HG03469 (cell line): ENCODE measurements around the gene SERTAD1.
"Not testable (repeated sequence)": the region's sequence is repeated elsewhere in the genome, so short reads cannot be mapped to it uniquely, and the experiment has no call there.

Source experiments
- ATAC-seq: cut with Tn5 transposase; IDR thresholded peaks from one replicate; pipeline ENCODE4 v1.9.1; 2021; ENCODE audit warnings: mild to moderate bottlenecking, moderate library complexity, moderate number of reproducible peaks; ENCODE audit not compliant: unreplicated experiment

The SERTAD1 gene, protein sequence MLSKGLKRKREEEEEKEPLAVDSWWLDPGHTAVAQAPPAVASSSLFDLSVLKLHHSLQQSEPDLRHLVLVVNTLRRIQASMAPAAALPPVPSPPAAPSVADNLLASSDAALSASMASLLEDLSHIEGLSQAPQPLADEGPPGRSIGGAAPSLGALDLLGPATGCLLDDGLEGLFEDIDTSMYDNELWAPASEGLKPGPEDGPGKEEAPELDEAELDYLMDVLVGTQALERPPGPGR

DNA sequence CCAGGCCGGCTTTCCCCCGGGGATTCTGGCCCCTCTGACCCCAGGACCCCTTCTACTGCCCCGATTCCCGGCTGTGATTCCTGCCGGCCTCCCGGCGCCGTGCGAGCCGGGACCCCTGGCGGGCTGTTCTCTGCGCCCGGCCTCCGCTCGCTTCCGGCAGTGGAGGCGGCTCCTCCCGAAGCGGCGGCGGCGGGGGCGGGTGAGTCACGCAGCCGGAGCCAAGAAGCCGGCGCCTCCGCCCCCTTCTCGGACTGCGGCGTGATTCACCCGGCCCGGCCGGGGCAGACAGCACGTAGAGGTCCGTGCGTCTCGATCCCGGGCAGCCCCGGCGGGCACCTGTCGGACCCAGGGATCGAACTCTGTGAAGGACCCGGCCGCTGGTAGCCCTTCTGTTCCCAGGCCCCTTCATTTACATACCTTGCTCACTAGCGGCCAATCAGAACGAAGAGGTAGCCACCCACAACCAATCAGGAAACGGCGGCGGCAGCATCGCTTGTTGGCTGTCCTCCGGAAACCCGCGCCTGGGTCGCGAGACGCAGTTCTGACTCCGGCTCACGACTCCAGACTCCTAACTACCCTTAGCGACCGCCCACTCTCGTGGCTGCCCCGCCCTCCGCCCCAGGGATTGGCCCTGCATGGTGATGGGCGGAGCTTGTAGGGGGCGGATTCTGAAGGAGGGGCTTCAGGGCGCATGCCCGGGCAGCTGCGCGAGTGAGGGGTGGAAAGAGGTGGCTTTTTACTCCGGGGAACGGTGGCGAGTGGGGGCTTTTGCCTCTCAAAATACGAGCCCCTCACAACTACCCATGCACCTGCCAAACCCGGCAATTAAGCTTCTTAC, at the start of gene SERTAD1:
TSS of gene SERTAD1 (minus strand) at position 543 of the 838 bp plus-strand sequence. CDS start 2,446 bp downstream, outside the sequence.
- ATAC-seq = peak; percentile 68

- ATAC-seq = no peak
Measured at GRCh38 chr19:40474737-40475136, 48.9 kb upstream of the SERTAD1 start.

DNA sequence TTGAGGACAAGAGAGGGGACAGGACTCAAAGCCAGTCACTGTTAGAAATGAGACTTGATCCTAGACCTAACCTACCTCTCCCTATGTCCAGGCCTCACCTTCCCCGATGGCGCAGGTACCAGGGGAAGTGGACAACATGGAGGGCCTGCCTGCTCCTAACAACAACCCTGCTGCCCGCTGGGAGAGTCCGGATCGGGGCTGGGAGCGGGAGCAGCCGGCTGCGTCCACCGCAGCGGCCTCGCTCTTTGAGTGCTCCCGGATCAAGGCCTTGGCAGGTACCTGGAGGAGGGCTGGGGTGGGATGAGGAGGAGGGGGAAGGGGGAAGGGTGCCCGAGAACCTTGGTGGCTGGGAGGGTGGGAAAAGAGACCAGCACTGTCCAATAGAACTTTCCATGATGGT, 46.7 kb upstream of the SERTAD1 start:
- ATAC-seq = no peak

- ATAC-seq = no peak
Measured at GRCh38 chr19:40471111-40471510, 45.3 kb upstream of the SERTAD1 start.

- no peak for ATAC-seq
Measured at GRCh38 chr19:40469011-40469410, 43.2 kb upstream of the SERTAD1 start.

DNA sequence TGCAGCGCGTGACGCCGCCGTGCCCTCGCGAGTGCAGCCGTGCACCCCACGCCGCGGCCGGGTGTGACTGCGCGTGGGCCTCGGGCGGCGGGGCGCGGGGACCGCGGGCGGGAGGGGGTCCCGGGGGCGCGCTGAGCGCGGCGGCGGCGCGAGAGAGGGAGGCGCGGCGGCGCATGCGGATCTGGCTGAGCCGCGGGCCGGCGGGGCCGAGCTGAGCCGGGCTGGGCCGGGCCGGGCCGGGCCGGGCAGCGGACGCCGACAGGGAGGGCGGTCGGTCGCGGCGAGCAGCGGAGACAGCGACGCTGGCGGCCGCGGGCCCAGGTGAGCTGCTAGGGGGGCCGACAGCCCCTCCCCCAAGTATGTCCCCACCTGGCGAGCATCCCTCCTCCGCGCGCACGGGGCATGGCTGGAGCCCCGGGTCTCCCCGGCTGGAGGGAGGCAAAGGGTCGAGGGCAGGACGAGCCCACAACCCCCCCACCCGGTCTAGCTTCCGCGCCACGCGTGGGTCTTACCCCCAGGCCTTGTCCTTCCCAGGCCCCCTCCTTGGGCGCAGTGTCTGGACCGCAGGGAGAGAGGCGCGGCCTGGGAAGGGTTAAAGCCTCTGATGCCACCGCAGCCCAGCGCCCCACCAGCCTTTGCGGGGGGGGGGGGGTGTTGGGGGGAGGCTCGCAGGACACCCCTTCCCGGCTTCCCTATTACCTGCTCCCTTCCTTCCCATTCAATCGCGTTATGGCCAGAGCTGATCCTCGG, 41.4 kb upstream of the SERTAD1 start, which contains the start of gene SPTBN4:
TSS of gene SPTBN4 (plus strand) at position 17 of the 750 bp plus-strand sequence. CDS start 5,621 bp downstream, outside the sequence.
- no peak for ATAC-seq

- ATAC-seq = peak; percentile 21
Measured at GRCh38 chr19:40466219-40466984, 40.6 kb upstream of the SERTAD1 start.

- peak; percentile 70 for ATAC-seq
Measured at GRCh38 chr19:40465557-40466218, 39.9 kb upstream of the SERTAD1 start, which contains the start of gene BLVRB. Gene BLVRB, minus strand, starts transcription at chr19:40465745. Its CDS starts 57 bp downstream, at chr19:40465688.

DNA sequence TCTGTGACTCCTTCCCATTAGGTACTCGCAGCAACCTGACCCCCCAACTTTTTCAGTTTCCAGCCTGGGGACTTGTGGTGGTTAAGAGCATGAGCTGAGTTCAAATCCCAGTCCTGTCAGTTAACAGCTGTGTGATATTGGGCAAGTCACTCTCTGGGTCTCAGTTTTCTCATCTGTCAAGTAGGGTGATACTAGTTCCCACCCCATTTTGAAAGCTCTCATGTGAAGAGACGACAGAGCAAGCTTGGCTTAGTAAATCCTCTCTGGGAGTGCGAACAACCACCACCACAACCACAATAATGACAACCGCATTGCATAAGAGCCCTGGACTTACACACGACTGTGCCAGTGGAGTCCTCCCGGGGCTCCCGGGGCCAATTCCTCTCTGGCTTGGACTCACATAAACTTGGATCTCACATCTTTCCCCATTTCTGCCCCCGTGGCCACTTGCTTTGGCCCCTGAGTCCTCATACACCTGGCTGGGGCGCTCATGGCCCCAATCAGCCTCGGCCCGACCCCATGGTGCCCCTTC, 39.3 kb upstream of the SERTAD1 start:
- ATAC-seq = no peak

- no peak for ATAC-seq
Measured at GRCh38 chr19:40464059-40465024, 38.5 kb upstream of the SERTAD1 start.

DNA sequence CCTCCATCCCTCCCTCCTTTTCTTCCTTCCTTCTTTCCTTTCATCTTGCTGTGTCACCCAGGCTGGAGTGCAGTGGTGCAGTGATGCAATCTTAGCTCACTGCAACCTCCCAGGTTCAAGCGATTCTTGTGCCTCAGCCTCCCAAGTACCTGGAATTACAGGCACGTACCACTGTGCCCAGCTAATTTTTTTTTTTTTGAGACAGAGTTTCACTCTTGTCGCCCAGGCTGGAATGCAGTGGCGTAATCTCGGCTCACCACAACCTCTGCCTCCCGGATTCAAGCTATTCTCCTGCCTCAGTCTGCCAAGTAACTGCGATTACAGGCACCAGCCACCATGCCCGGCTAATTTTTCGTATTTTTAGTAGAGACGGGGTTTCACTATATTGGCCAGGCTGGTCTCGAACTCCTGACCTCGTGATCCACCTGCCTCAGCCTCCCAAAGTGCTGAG, 37.8 kb upstream of the SERTAD1 start:
- ATAC-seq = not testable (repeated sequence)

DNA sequence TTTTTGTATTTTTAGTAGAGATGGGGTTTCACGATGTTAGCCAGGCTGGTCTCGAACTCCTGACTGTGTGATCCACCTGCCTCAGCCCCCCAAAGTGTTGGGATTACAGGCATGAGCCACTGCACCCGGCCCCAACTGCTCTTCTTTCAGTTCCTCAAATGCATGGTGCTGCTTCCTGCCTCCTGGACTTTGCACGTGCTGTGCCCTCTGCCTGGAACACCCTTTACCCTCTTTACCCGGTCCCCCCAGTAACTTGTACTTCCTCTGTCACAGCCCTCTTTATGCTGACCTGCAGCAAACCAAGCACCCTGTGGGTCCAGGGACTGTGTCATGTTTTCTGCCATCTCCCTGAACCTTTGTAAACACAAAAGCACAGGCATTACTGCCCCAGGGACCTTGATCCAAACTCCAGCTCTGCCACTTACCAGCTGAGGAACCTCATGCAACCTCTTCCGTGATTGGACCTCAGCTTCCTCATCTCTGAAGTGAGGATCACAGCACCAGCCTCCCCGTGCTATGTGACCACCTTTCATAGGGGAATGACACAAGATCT, 36.0 kb upstream of the SERTAD1 start:
- ATAC-seq = no peak

DNA sequence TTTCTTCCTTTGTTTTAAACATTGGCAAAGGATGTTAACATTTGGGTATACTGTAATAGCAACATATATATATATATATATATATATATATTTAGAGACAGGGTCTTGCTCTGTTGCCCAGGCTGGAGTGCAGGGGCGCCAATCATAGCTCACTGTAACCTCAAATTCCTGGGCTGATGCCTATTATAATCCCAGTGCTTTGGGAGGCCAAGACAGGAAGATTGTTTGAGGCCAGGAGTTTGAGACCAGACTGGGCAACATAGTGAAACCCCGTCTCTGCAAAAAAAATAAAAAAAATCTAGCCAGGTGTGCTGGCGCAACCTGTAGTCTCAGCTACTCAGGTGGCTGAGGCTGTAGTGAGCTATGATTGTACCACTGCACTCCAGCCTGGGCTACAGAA, 34.4 kb upstream of the SERTAD1 start:
- ATAC-seq = no peak

GRCh38 chr19:40458597-40458974, 32.8 kb upstream of the SERTAD1 start:
- ATAC-seq = no peak

GRCh38 chr19:40457953-40458596, 32.3 kb upstream of the SERTAD1 start:
- ATAC-seq = no peak

GRCh38 chr19:40457048-40457447, 31.3 kb upstream of the SERTAD1 start:
- no peak for ATAC-seq

- ATAC-seq = not testable (repeated sequence)
Measured at GRCh38 chr19:40453943-40454342, 28.2 kb upstream of the SERTAD1 start.
